Retina (tissue), 1 donor: ENCODE results near the gene TRMT112.
"Not testable (repeated sequence)": the region's sequence is repeated elsewhere in the genome, so short reads cannot be mapped to it uniquely, and the experiment has no call there.

Source experiments
- DNase-seq: peaks from one replicate; pipeline ENCODE4 v3.0.0-alpha.2; 2016

The TRMT112 gene

GRCh38 chr11:64327993-64328392 lies 10.6 kb upstream of the TRMT112 start:
- DNase-seq: no peak

DNA sequence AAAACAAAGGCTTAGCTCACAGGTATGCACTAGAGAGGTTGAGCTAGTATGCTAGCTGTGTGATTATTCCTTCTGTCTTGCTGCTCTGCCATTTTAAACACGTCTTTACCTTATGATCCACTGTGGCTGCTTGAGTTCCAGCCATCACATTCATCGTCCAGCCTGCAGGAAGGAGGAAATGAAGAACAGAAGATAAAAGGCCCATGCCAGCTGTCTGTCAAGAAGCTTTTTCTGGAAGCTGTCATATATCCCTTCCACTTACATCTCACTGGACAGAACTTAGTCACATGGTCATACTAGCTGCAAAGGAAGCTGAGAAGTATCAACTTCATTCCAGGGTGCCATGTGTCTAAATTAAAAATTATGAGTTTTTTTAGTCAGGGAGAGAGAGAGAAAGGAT lies 10.0 kb upstream of the TRMT112 start:
- no peak for DNase-seq

DNA sequence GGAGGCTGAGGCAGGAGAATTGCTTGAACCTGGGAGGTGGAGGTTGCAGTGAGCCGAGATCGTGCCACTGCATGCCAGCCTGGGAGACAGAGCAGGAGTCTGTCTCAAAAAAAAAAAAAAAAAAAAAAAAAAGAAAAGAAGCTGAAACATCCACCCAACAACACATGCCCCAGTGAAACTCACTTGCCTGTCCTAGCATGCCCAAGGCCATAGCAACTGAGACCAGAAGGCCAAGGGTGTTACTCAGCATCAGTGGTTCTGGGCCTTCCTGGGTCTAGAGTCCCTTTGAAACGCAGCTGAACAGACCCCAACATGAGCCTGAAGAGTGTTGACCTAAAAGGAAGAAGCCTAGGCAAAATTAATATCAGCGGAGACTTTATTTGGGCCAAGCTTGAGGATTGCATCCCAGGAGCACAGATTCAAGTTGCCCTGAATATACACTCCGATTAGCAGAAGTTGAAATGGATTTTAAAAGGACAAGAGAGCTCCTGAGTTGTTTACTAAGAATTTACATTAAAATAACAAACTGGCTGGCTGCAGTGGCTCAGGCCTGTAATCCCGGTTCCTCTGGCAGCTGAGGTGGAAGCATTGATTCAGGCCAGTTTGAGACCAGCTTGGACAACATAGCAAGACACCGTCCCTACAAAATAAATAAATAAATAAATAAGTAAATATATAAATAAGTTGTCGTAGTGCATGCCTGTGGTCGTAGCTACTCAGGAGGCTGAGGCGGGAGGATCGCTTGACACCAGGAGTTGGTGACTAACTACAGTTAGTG lies 7.5 kb upstream of the TRMT112 start:
- no peak for DNase-seq

DNA sequence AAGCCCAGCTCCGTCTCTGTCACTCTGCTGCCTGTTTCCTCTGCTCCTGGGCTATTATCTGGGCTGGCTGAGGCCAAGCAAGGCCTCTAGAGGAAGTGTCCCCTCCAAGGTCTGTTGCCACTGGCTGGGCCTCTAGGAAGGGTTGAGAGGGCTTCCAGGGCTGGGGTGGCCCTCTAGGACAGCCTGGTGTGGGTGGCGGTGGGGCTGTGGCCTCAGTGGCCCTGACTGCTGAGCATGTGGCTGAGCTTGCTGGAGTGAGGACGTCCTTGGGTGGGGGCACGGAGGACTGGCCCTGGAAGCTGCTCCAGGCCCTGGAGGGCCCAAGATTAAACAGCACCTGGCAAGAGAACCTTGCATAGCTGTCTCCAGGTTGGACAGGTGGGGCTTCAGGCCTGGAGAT lies 6.6 kb upstream of the TRMT112 start:
- not testable (repeated sequence) for DNase-seq

- DNase-seq: no peak
These were observed 6.0 kb upstream of the TRMT112 start for GRCh38 chr11:64323373-64323772.

DNA sequence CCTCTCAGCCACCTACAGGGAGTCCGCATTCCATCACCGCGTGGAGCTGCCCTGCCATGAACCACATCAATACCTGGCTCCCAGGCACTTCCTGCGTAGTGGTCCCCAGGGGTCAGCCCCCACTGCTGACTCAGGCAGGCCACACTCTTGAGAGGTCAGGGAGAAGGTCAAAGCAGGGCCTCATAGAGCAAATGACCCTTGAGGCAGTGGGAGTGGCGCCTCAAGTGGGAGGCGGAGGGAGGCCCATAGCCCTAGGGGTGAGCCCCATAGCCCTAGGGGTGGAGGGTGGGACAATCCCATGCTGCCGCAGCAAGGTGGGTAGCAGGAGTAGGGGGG lies 5.5 kb upstream of the TRMT112 start:
- DNase-seq: no peak

DNA sequence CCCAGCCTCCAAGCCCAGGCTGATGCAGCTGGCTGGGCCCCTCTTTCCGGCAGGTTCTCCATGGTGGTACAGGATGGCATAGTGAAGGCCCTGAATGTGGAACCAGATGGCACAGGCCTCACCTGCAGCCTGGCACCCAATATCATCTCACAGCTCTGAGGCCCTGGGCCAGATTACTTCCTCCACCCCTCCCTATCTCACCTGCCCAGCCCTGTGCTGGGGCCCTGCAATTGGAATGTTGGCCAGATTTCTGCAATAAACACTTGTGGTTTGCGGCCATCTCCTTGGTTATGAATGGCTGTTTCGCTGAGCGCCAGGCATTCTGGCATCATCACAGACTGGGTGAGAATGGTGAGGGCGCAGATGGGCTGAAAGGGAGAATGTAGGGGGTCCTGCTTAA lies 4.2 kb upstream of the TRMT112 start:
- DNase-seq: no peak

- DNase-seq: no peak
These were observed 3.7 kb upstream of the TRMT112 start for GRCh38 chr11:64321026-64321425.

GRCh38 chr11:64320556-64320955 lies 3.2 kb upstream of the TRMT112 start:
- no peak for DNase-seq

DNA sequence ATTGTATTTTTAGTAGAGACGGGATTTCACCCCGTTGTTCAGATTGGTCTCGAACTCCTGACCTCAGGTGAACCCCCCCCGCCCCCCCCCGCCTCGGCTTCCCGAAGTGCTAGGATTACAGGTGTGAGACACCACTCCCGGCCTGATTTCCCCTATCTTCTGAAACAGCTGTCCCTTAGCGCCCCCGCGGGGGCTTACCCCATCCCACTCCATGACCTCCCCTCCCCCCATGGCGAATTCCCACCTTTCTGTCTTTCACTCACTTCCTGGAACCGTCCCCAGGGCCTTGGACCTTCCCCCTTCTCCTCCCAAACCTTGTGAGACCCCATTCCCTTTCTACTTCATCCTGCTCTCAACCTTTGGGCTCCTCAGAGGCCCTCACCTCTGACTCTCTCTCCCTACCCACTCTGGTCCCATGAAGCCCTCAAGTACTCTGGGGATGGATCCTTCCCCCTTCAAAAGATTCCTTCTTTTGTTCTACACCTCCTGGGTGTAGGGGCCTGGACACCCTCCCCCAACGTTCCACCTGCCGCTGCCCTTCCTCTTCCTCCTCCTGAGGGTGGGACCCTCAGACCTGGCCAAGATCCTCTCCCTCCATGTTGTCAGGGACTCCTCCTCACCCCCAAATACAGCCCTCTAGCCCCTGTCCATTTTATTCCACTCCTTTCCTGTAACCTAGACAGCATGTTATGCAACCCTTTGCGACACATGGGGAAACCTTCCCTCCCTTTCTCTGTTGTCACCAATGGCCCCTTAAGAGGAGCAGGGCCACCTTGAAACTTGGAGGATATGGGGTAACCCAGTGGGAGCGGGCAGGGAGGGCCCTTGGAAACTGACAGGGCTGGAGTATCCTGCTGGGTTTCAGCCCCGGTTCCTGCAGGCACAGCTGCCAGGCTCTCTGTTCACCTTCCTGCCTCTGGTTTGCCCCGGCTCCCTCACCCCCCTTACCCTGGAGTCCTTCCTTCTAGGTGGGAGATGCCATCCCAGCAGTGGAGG lies 1.7 kb upstream of the TRMT112 start:
- no peak for DNase-seq

- peak; percentile 97 for DNase-seq
These were observed 804 bp upstream of the TRMT112 start, which contains the start of gene PRDX5 for GRCh38 chr11:64317961-64318765. PRDX5 (plus strand) TSS chr11:64318121; CDS start chr11:64318216, 95 bp downstream.

DNA sequence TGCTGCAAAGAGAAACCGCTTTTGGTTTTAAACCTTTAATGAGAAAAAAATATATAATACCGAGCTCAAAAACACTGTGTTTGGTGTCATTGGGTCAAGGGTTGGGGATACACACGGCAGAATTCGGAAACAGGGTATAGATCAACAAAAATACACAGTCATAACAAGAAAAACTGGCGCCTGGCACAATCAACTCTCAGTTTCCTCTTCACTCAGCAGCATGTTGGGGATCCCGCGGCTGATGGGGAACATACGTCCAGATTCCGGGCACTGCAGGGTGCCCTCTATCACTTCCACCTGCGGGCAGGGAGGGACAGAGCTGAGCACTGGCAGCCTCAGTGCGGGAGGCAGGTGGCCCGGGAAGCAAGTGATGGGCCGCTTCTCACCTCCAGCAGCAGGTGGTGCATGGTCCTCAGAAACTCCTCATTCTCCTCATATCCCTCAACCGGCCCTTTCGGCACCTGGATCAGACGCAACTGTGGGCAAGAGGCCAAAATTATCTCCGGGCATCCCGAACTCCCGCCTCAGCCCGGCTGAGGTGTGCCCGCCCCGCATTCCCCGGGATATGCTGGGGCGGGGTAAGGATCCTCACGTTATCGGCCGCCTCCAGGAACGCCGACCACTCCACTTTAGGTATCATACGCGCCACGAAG lies 561 bp downstream of the TRMT112 start:
- DNase-seq: no peak

DNA sequence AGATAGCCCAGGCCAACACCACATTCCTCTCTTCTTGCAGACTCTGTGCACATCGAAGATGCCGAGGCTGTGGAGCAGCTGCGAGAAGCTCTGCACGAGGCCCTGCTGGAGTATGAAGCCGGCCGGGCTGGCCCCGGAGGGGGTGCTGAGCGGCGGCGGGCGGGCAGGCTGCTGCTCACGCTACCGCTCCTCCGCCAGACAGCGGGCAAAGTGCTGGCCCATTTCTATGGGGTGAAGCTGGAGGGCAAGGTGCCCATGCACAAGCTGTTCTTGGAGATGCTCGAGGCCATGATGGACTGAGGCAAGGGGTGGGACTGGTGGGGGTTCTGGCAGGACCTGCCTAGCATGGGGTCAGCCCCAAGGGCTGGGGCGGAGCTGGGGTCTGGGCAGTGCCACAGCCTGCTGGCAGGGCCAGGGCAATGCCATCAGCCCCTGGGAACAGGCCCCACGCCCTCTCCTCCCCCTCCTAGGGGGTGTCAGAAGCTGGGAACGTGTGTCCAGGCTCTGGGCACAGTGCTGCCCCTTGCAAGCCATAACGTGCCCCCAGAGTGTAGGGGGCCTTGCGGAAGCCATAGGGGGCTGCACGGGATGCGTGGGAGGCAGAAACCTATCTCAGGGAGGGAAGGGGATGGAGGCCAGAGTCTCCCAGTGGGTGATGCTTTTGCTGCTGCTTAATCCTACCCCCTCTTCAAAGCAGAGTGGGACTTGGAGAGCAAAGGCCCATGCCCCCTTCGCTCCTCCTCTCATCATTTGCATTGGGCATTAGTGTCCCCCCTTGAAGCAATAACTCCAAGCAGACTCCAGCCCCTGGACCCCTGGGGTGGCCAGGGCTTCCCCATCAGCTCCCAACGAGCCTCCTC lies 1.5 kb downstream of the TRMT112 start:
- not testable (repeated sequence) for DNase-seq

- no peak for DNase-seq
These were observed 2.4 kb downstream of the TRMT112 start for GRCh38 chr11:64314805-64315561.

- no peak for DNase-seq
These were observed 3.1 kb downstream of the TRMT112 start for GRCh38 chr11:64314146-64314804.

DNA sequence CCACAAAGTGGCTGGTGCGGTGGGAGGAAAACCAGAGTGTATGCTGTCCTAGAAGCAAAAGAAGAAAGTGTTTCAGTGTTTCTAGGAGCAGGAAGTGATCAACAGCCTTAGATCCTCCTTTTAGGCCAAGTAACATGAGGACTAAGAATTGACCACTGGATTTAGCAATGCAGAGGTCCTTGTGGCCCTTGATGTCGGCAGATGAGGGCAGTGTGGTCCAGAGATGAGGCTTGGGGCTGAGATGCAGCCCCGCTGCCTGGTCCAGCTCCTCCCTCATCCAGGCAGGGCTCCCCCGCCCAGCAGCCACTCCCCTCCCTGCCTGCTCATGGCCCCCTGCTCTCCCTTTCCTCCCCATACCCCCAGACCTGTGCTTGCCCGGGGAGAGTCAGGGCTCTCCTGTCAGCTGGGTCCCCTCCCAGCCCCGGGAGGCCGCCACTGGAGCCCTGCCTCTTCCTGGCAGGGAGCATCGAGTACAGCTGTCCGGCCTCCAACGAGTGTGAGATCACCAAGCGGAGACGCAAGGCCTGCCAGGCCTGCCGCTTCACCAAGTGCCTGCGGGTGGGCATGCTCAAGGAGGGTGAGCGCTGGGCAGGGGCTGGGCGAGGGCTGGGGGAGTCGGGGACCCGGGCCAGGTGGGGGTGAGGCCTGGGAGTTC lies 3.7 kb downstream of the TRMT112 start:
- DNase-seq: no peak

DNA sequence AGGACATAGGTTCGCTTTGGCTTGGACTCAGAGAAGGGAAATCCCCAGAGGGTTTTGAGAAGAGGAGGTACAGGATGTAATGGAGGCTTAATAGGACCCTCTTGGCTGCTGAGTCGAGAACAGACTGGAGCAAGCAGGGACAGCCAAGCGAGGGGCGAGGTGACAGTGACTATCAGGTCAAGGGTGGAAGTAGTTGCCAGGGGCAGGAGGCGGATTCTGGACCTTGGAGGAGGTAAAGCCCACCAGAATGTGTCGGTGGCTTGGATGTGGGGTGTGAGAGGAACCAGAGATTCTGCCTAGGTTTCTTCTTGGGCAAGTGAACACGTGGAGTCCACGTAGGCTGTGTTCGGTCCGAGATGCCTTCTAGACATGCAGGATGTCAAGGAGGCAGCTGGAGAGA lies 4.4 kb downstream of the TRMT112 start:
- no peak for DNase-seq

DNA sequence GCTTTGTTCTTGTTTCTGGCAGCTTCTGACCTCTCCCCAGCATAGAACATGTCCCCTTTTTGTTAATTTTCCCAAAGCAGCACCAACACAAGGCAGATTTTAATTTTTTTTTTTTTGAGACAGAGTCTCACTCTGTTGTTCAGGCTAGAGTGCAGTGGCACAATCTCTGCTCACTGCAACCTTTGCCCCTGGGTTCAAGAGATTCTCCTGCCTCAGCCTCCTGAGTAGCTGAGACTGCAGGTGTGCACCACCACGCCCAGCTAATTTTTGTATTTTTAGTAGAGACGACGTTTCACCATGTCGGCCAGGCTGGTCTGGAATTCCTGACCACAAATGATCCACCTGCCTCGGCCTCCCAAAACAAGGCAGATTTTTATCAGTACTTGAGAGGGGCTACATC lies 9.6 kb downstream of the TRMT112 start:
- DNase-seq: not testable (repeated sequence)

GRCh38 chr11:64306876-64307622 lies 10.3 kb downstream of the TRMT112 start:
- DNase-seq: no peak
